A673 (cell line): ENCODE results near the gene NUB1. TPM values are rescaled to one million over a fixed set of nuclear protein-coding genes. Genes with fewer than 3 reads are reported as not detected.

Experiments
- BruUV-seq: library from RNA; stranded (reverse); fragments of 400-500 nt; replicated peaks from 2 replicates; lab custom pipeline; 2021; lab: Mats Ljungman, UMichigan
- CTCF ChIA-PET: fragments of 300-600 bp; sonication (Branson Sonifier 250); formaldehyde crosslinking; loops from one replicate; lab custom pipeline; 2022; ENCODE audit warnings: antibody characterized with exemption; lab: Charles Lee
- POLR2A ChIA-PET: fragments of 300-600 bp; sonication (Branson Sonifier 250); formaldehyde crosslinking; loops from one replicate; lab custom pipeline; 2022; ENCODE audit warnings: antibody characterized with exemption; ENCODE audit not compliant: low non-redundant PET; lab: Charles Lee
- DNase-seq: peaks from one replicate; pipeline ENCODE4 v3.0.0-alpha.2; 2015; ENCODE audit warnings: low spot score
- H3K27ac ChIP-seq: fragments of 200-600 bp; sonication (generic); 2 replicates; pipeline ENCODE4 v1.5.1; 2016; ENCODE audit warnings: mixed run types, low read depth, mild to moderate bottlenecking, mixed read lengths, antibody characterized with exemption, low read length; ENCODE audit not compliant: poor library complexity, severe bottlenecking
- H3K27me3 ChIP-seq: fragments of 200-600 bp; sonication (generic); replicated peaks from 2 replicates; pipeline ENCODE4 v1.6.1; 2017; ENCODE audit warnings: mixed run types, low read depth, mild to moderate bottlenecking, mixed read lengths, antibody characterized with exemption, low read length; ENCODE audit not compliant: insufficient read depth, poor library complexity
- H3K36me3 ChIP-seq: fragments of 200-600 bp; sonication (generic); 2 replicates; pipeline ENCODE4 v1.6.1; 2016; ENCODE audit warnings: mixed run types, mild to moderate bottlenecking, mixed read lengths, antibody characterized with exemption, low read length; ENCODE audit not compliant: insufficient read depth, poor library complexity, severe bottlenecking
- H3K4me1 ChIP-seq: fragments of 200-600 bp; sonication (generic); 2 replicates; pipeline ENCODE4 v1.6.1; 2017; ENCODE audit warnings: mixed run types, mild to moderate bottlenecking, mixed read lengths, antibody characterized with exemption, low read length; ENCODE audit not compliant: insufficient read depth, poor library complexity, severe bottlenecking
- H3K4me3 ChIP-seq: fragments of 200-600 bp; sonication (generic); 2 replicates; pipeline ENCODE4 v1.5.1; 2016; ENCODE audit warnings: low read depth, mixed run types, mild to moderate bottlenecking, mixed read lengths, low read length; ENCODE audit not compliant: poor library complexity, severe bottlenecking
- H3K9me3 ChIP-seq: fragments of 200-600 bp; sonication (generic); 2 replicates; pipeline ENCODE4 v1.6.1; 2016; ENCODE audit warnings: mixed run types, low read depth, mild to moderate bottlenecking, mixed read lengths, antibody characterized with exemption, low read length; ENCODE audit not compliant: poor library complexity, severe bottlenecking
- CTCF ChIP-seq: fragments of 300-800, 200-600 bp; sonication (generic); conservative IDR thresholded peaks from 2 replicates; pipeline ENCODE4 v1.5.1; 2017; ENCODE audit warnings: low read depth, mild to moderate bottlenecking, antibody characterized with exemption, low read length, moderate library complexity, mixed read lengths
- EZH2 ChIP-seq: fragments of 200-600 bp; sonication (generic); IDR thresholded peaks from 2 replicates; pipeline ENCODE4 v1.6.1; 2017; ENCODE audit warnings: borderline replicate concordance, low read depth, mild to moderate bottlenecking, mixed read lengths, antibody characterized with exemption, low read length; ENCODE audit not compliant: poor library complexity, severe bottlenecking
- intact Hi-C: fragments of 100-400 bp; cut with micrococcal nuclease; formaldehyde crosslinking; loops from one replicate; pipeline ENCODE4 v1.10.0; 2022; ENCODE audit not compliant: unreplicated experiment
- total RNA-seq: library from RNA; stranded (reverse); gene quantifications from 2 replicates; pipeline ENCODE4 v1.2.3, GENCODE V29; 2021

NUB1 gene
- total RNA-seq, 1 experiment from 2014 or later: 36.9 TPM

DNA sequence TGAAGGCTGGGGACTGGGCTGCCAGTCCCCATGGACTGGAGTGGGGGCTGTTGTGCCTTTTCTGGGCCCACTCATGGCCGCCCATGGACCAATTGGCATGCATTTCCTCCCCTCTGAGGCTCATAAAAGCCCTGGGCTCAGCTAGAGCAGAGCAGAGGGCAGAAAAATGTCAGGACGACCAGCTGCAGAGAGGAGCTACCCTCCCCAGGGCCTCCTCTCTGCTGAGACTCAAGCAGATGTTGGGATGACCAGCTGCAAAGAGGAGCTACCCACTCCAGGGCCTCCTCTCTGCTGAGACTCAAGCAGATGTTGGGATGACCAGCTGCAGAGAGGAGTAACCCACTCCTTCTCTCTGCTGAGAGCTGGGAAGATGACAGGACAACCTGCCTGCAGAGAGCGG is 20.3 kb upstream of the NUB1 start:
- Histone ChIP-seq H3K27ac (no peak overlapping the region), H3K27me3 (no peaks in the 10 kb centered on the region), H3K4me3 (no peak overlapping the region), H3K9me3 (peaks cover 12% of the 10 kb centered on the region), H3K4me1 (no peaks in the 10 kb centered on the region), H3K36me3 (no peaks in the 10 kb centered on the region)
- TF ChIP-seq CTCF (no peak), EZH2 (no peak)
- DNase-seq: no peak
- ChIA-PET CTCF (interaction anchor here (0.7 kb wide), 1 partner anchor 349 kb away, joined by 6 read pairs; no protein-coding TSS in a partner anchor), POLR2A (no interaction called here)
- intact Hi-C loops: no loop called here
- no TSS peak for BruUV-seq

GRCh38 chr7:151322906-151323305 is 18.7 kb upstream of the NUB1 start:
- Histone ChIP-seq H3K27ac (no peak overlapping the region), H3K9me3 (peaks cover 12% of the 10 kb centered on the region), H3K4me3 (no peak overlapping the region), H3K36me3 (no peaks in the 10 kb centered on the region), H3K27me3 (no peaks in the 10 kb centered on the region), H3K4me1 (no peaks in the 10 kb centered on the region)
- CTCF ChIA-PET: no interaction called here
- POLR2A ChIA-PET: no interaction called here
- TF ChIP-seq EZH2: no peak
- no peak for TF ChIP-seq CTCF
- no TSS peak for BruUV-seq
- intact Hi-C loops: no loop called here
- no peak for DNase-seq

DNA sequence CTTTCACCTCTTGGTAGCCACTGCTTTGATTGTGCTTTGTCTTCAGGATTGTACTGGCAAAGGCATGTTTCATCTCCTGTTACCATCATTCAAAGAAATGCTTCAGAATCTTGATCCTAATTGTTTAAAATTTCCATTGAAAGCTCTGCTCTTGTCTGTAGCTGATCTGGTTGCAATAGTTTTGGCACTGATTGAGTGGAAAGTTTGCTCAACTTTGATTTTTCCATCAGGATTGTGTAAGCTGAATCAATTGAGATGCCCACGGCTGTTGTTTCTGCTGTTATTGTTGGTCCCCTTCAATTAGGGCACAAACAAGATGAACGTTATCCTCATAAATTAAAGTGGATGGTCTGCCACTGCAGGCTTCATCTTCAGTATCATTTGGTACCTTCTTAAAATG is 14.6 kb upstream of the NUB1 start:
- intact Hi-C loops: no loop called here
- CTCF ChIA-PET: interaction anchor here (1.1 kb wide), 1 partner anchor 25 kb away, joined by 4 read pairs; no protein-coding TSS in a partner anchor

More for the DNA sequence above, 14.6 kb upstream of the NUB1 start:
- H3K9me3 ChIP-seq: no peaks in the 10 kb centered on the region
- no peak overlapping the region for H3K4me3 ChIP-seq
- no peaks in the 10 kb centered on the region for H3K4me1 ChIP-seq
- no peaks in the 10 kb centered on the region for H3K36me3 ChIP-seq
- TF ChIP-seq EZH2 (no peak), CTCF (no peak)
- no peaks in the 10 kb centered on the region for H3K27me3 ChIP-seq
- no peak overlapping the region for H3K27ac ChIP-seq
- DNase-seq: no peak
- POLR2A ChIA-PET: no interaction called here
- no TSS peak for BruUV-seq
